CD14-positive monocyte (primary cell): Measurements from ENCODE around the gene DLGAP1. TPM values are rescaled to one million over a fixed set of nuclear protein-coding genes. Genes with fewer than 3 reads are reported as not detected.

Experiments used
- DNase-seq, 3 donors: peaks; one replicate each; pipeline ENCODE4 v3.0.0-alpha.2; 2011 to 2022
- H2AFZ ChIP-seq: 2 replicates; pipeline ENCODE4 v1.6.0; 2012; ENCODE audit warnings: mild to moderate bottlenecking, low read depth, low read length, inconsistent platforms; ENCODE audit not compliant: insufficient read depth, poor library complexity, severe bottlenecking
- H3K27ac ChIP-seq, 2 donors: 1 replicate in 1 of 2; 2 replicates in 1 of 2; pipeline ENCODE4 v1.5.1; 2012 to 2013; ENCODE audit warnings: low read length in 2 of 2, control low read depth in 1 of 2, inconsistent platforms in 1 of 2, low read depth in 1 of 2, mild to moderate bottlenecking in 1 of 2
- H3K27me3 ChIP-seq, 2 donors: one replicate each; pipeline versions ENCODE4 v1.6.0 to v1.6.1; 2011 to 2013; ENCODE audit warnings: low read length in 2 of 2; ENCODE audit not compliant: control insufficient read depth in 2 of 2, insufficient read depth in 2 of 2
- H3K36me3 ChIP-seq, 2 donors: replicated peaks in 1 of 2; 1 replicate in 1 of 2; 2 replicates in 1 of 2; pipeline versions ENCODE4 v1.5.1 to v1.6.1; 2012 to 2013; ENCODE audit warnings: low read length in 2 of 2, control low read depth in 1 of 2, inconsistent platforms in 1 of 2, mild to moderate bottlenecking in 1 of 2; ENCODE audit not compliant: insufficient read depth in 2 of 2, control insufficient read depth in 1 of 2
- H3K4me1 ChIP-seq, 2 donors: 1 replicate in 1 of 2; 2 replicates in 1 of 2; pipeline versions ENCODE4 v1.5.1 to v1.6.1; 2012 to 2013; ENCODE audit warnings: low read length in 2 of 2, control low read depth in 1 of 2, inconsistent platforms in 1 of 2, mild to moderate bottlenecking in 1 of 2, moderate library complexity in 1 of 2; ENCODE audit not compliant: insufficient read depth in 2 of 2, control insufficient read depth in 1 of 2
- H3K4me2 ChIP-seq: replicated peaks from 2 replicates; pipeline ENCODE3; 2012; ENCODE audit warnings: low read length, moderate library complexity, mild to moderate bottlenecking; ENCODE audit not compliant: poor library complexity, severe bottlenecking; ENCODE audit errors: extremely low read depth
- H3K4me3 ChIP-seq, 3 experiments: fragments of 200-600 bp in 1 of 3; sonication (generic) in 1 of 3; replicated peaks in 1 of 3; 1 replicate in 2 of 3; 2 replicates in 1 of 3; pipeline ENCODE4 v1.5.1; 2011 to 2013; ENCODE audit warnings: low read length in 3 of 3, mild to moderate bottlenecking in 3 of 3, control low read depth in 2 of 3, low read depth in 2 of 3, inconsistent platforms in 1 of 3, moderate library complexity in 1 of 3
- H3K79me2 ChIP-seq: 2 replicates; pipeline ENCODE4 v1.6.0; 2012; ENCODE audit warnings: mild to moderate bottlenecking, control low read depth, inconsistent platforms, low read length, moderate library complexity; ENCODE audit not compliant: insufficient read depth
- H3K9ac ChIP-seq: 2 replicates; pipeline ENCODE4 v1.6.0; 2017; ENCODE audit warnings: low read length, mild to moderate bottlenecking; ENCODE audit not compliant: insufficient read depth, poor library complexity, severe bottlenecking
- H3K9me3 ChIP-seq, 2 donors: replicated peaks in 1 of 2; 1 replicate in 1 of 2; 2 replicates in 1 of 2; pipeline versions ENCODE4 v1.5.1 to v1.6.1; 2012 to 2013; ENCODE audit warnings: low read length in 2 of 2, control low read depth in 1 of 2; ENCODE audit not compliant: control insufficient read depth in 1 of 2, insufficient read depth in 1 of 2
- H4K20me1 ChIP-seq: 2 replicates; pipeline ENCODE4 v1.6.0; 2012; ENCODE audit warnings: mild to moderate bottlenecking, low read length, control low read depth, moderate library complexity; ENCODE audit not compliant: insufficient read depth
- H3K27ac Mint-ChIP-seq, 7 donors: one replicate each; pipeline ENCODE4 v1.8.0; 2020; ENCODE audit warnings: mild to moderate bottlenecking in 7 of 7, mixed read lengths in 7 of 7, moderate library complexity in 6 of 7, inconsistent platforms in 2 of 7
- H3K27me3 Mint-ChIP-seq, 3 donors: one replicate each; pipeline ENCODE4 v1.8.0; 2021 to 2022; ENCODE audit warnings: low read depth in 3 of 3, mild to moderate bottlenecking in 3 of 3, mixed read lengths in 3 of 3, moderate library complexity in 3 of 3, inconsistent platforms in 1 of 3
- H3K36me3 Mint-ChIP-seq, 2 donors: one replicate each; pipeline ENCODE4 v1.8.0; 2020; ENCODE audit warnings: mixed read lengths in 2 of 2, inconsistent platforms in 1 of 2, mild to moderate bottlenecking in 1 of 2
- H3K4me1 Mint-ChIP-seq: one replicate; pipeline ENCODE4 v1.8.0; 2020; ENCODE audit warnings: mild to moderate bottlenecking, mixed read lengths
- H3K4me3 Mint-ChIP-seq, 2 donors: one replicate each; pipeline ENCODE4 v1.8.0; 2020; ENCODE audit warnings: mild to moderate bottlenecking in 2 of 2, mixed read lengths in 2 of 2, moderate library complexity in 1 of 2
- H3K9me3 Mint-ChIP-seq, 7 donors: one replicate each; pipeline ENCODE4 v1.8.0; 2020 to 2022; ENCODE audit warnings: mixed read lengths in 7 of 7, mild to moderate bottlenecking in 6 of 7, moderate library complexity in 6 of 7, inconsistent platforms in 2 of 7
- CTCF ChIP-seq: fragments of 200-600 bp; IDR thresholded peaks from one replicate; pipeline ENCODE4 v1.8.0; 2022; ENCODE audit warnings: antibody characterized with exemption, mild to moderate bottlenecking
- WGBS: methylation state at CpG from one replicate; pipeline ENCODE4 v1.1.5; 2013; ENCODE audit warnings: missing lambda C conversion rate; ENCODE audit not compliant: insufficient coverage; 5-methylcytosine and 5-hydroxymethylcytosine counted together
- intact Hi-C, 2 donors: fragments of 100-400 bp; cut with micrococcal nuclease; formaldehyde crosslinking; loops; one replicate each; pipeline versions ENCODE4 v1.15.0 to v1.15.1; 2023
- polyA plus RNA-seq, 3 donors: library from polyadenylated mRNA; depleted of rRNA in 1 of 3; unstranded in 2 of 3; stranded (reverse) in 1 of 3; fragments of 300-500 nt in 2 of 3; fragments of >200 nt in 1 of 3; fragmentation: Illumina TruSeq in 2 of 3; gene quantifications; 1 replicate in 2 of 3; 2 replicates in 1 of 3; pipeline ENCODE4 v1.2.3, GENCODE V29; 2012 to 2021

The DLGAP1 gene
- polyA plus RNA-seq, 3 donors, result 0.09 to 0.42 TPM; not detected in 1

- Mint-ChIP-seq H3K27ac (no peak overlapping the region), H3K27me3 (peaks cover 3 to 4% (median 4%) of the 10 kb centered on the region in 3 donors), H3K4me1 (no peaks in the 10 kb centered on the region), H3K9me3 (peaks cover 0 to 2% (median 0%) of the 10 kb centered on the region in 7 donors), H3K36me3 (no peaks in the 10 kb centered on the region), H3K4me3 (no peak overlapping the region)
- Histone ChIP-seq H3K4me2 (no peak overlapping the region), H3K9me3 (no peaks in the 10 kb centered on the region), H3K27ac (no peak overlapping the region), H4K20me1 (no peaks in the 10 kb centered on the region), H3K4me3 (no peak overlapping the region), H3K79me2 (no peaks in the 10 kb centered on the region), H3K27me3 (no peaks in the 10 kb centered on the region), H3K36me3 (no peaks in the 10 kb centered on the region), H3K4me1 (no peaks in the 10 kb centered on the region), H3K9ac (no peak overlapping the region), H2AFZ (no peak overlapping the region)
- intact Hi-C loops, result no loop called here
- no peak for TF ChIP-seq CTCF
- no peak for DNase-seq
These were observed 329.9 kb downstream of the DLGAP1 start for GRCh38 chr18:4125224-4125623.

- no peaks in the 10 kb centered on the region for H3K4me1 Mint-ChIP-seq
- H3K27me3 Mint-ChIP-seq, result peaks cover 2 to 7% (median 4%) of the 10 kb centered on the region in 3 donors
- H3K4me2 ChIP-seq, result no peak overlapping the region
- H3K4me3 ChIP-seq, result no peak overlapping the region
- H3K9me3 ChIP-seq, result no peaks in the 10 kb centered on the region
- H2AFZ ChIP-seq, result no peak overlapping the region
- H3K27me3 ChIP-seq, result no peaks in the 10 kb centered on the region
- TF ChIP-seq CTCF, result no peak
- H3K9ac ChIP-seq, result no peak overlapping the region
- no peak overlapping the region for H3K27ac Mint-ChIP-seq
- H4K20me1 ChIP-seq, result no peaks in the 10 kb centered on the region
- no peaks in the 10 kb centered on the region for H3K79me2 ChIP-seq
- H3K4me1 ChIP-seq, result no peaks in the 10 kb centered on the region
- WGBS, result no CpG with 5 or more reads among the region's 1 CpG
- H3K36me3 Mint-ChIP-seq, result no peaks in the 10 kb centered on the region
- intact Hi-C loops, result no loop called here
- no peak overlapping the region for H3K4me3 Mint-ChIP-seq
- DNase-seq, result no peak
- H3K36me3 ChIP-seq, result no peaks in the 10 kb centered on the region
- H3K27ac ChIP-seq, result no peak overlapping the region
- peaks cover 0 to 3% (median 0%) of the 10 kb centered on the region in 7 donors for H3K9me3 Mint-ChIP-seq
These were observed 335.3 kb downstream of the DLGAP1 start for GRCh38 chr18:4119813-4120212.
